Thyroid gland (tissue), 4 donors: ENCODE results near the gene SDHAF4. TPM values are rescaled to one million over a fixed set of nuclear protein-coding genes. Genes with fewer than 3 reads are reported as not detected.
"Not testable (repeated sequence)": the region's sequence is repeated elsewhere in the genome, so short reads cannot be mapped to it uniquely, and the experiment has no call there.

ENCODE experiments used
- DNase-seq, 2 donors: peaks; one replicate each; pipeline ENCODE4 v3.0.0-alpha.2; 2019
- H3K27ac ChIP-seq, 3 donors: fragments of 200-600 bp; sonication (generic); 1 replicate in 2 of 3; 2 replicates in 1 of 3; pipeline ENCODE4 v1.5.1; 2016 to 2019; ENCODE audit warnings: mild to moderate bottlenecking in 1 of 3, moderate library complexity in 1 of 3
- H3K27me3 ChIP-seq: fragments of 200-600 bp; sonication (generic); one replicate; pipeline ENCODE4 v1.5.1; 2019
- H3K36me3 ChIP-seq, 2 donors: fragments of 200-600 bp; sonication (generic); one replicate each; pipeline ENCODE4 v1.5.1; 2016 to 2019
- H3K4me1 ChIP-seq, 2 donors: fragments of 200-600 bp; sonication (generic); one replicate each; pipeline ENCODE4 v1.5.1; 2017 to 2019
- H3K4me3 ChIP-seq, 3 donors: fragments of 200-600 bp; sonication (generic); replicated peaks in 1 of 3; 1 replicate in 2 of 3; 2 replicates in 1 of 3; pipeline ENCODE4 v1.5.1; 2016; ENCODE audit warnings: mild to moderate bottlenecking in 1 of 3
- H3K9me3 ChIP-seq: fragments of 200-600 bp; sonication (generic); one replicate; pipeline ENCODE4 v1.5.1; 2017
- POLR2A ChIP-seq, 2 donors: fragments of 450-650 bp; IDR thresholded peaks; one replicate each; pipeline ENCODE4 v1.6.1; 2017; ENCODE audit warnings: antibody characterized with exemption in 2 of 2, mild to moderate bottlenecking in 2 of 2, moderate library complexity in 1 of 2
- WGBS, 2 donors: methylation state at CpG; one replicate each; pipeline ENCODE4 v1.1.5; 2017; 5-methylcytosine and 5-hydroxymethylcytosine counted together
- intact Hi-C: fragments of 100-400 bp; cut with DNase I; formaldehyde crosslinking; loops from one replicate; pipeline ENCODE4 v1.15.1; 2023
- total RNA-seq, 4 donors: library from RNA; depleted of rRNA; stranded (reverse); fragments of >200 nt; gene quantifications; one replicate each; pipeline ENCODE4 v1.2.3, GENCODE V29; 2016
- TF ChIP-seq, protein P1 (sequence below), 6 experiments: fragments of 200-600 bp in 3 of 6; fragments of 450-650 bp in 3 of 6; sonication (generic) in 3 of 6; IDR thresholded peaks; one replicate each; pipeline ENCODE4 v1.5.1; 2016 to 2019; ENCODE audit warnings: antibody characterized with exemption in 6 of 6, mild to moderate bottlenecking in 2 of 6, inconsistent platforms in 1 of 6, moderate library complexity in 1 of 6

The SDHAF4 gene
- total RNA-seq, 4 donors from 2014 or later, result 4.3 to 19.2 (median 9.9) TPM

DNA sequence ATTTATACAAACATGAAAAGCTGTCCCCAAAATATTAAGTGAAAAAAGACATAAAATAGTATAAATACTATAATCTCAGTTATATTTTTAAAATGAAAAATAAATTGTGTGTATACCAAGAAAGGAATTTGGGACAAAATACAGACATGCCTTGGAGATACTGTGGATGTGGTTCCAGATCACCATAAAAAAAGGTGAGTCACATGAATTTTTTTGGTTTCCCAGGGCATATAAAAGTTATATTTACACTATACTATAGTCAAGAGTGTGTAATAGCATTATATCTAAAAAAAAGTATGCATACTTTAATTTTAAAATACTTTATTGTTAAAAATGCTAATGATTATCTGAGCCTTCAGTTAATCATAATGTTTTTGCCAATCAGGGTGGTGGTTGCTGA is 17.4 kb upstream of the SDHAF4 start:
- Histone ChIP-seq H3K36me3 (peaks cover 0 to 5% of the 10 kb centered on the region in 2 donors), H3K4me1 (no peaks in the 10 kb centered on the region), H3K27ac (no peak overlapping the region), H3K9me3 (no peaks in the 10 kb centered on the region), H3K4me3 (no peak overlapping the region), H3K27me3 (no peaks in the 10 kb centered on the region)
- DNase-seq, result no peak
- intact Hi-C loops, result no loop called here
- no peak for TF ChIP-seq POLR2A (IDR thresholded peaks at IDR 0.05)
- TF ChIP-seq, protein P1, sequence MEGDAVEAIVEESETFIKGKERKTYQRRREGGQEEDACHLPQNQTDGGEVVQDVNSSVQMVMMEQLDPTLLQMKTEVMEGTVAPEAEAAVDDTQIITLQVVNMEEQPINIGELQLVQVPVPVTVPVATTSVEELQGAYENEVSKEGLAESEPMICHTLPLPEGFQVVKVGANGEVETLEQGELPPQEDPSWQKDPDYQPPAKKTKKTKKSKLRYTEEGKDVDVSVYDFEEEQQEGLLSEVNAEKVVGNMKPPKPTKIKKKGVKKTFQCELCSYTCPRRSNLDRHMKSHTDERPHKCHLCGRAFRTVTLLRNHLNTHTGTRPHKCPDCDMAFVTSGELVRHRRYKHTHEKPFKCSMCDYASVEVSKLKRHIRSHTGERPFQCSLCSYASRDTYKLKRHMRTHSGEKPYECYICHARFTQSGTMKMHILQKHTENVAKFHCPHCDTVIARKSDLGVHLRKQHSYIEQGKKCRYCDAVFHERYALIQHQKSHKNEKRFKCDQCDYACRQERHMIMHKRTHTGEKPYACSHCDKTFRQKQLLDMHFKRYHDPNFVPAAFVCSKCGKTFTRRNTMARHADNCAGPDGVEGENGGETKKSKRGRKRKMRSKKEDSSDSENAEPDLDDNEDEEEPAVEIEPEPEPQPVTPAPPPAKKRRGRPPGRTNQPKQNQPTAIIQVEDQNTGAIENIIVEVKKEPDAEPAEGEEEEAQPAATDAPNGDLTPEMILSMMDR (IDR thresholded peaks at IDR 0.05), result no peak

DNA sequence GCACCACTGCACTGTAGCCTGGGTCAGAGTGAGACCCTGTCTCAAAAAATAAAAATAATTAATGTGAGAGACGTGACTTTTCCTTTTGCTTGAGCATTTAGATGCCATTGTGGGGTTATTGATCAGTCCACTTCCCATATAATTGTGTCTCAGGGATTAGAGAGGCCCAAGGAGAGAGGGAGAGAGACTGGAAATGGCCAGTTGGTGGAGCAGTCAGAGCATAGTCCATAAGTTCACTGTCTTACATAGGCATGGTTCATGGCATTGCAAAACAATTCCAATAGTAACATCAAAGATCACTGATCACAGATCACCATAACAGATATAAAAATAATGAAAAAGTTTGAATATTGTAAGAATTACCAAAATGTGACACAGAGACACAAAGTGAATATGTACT is 15.2 kb upstream of the SDHAF4 start:
- H3K4me1 ChIP-seq, result no peaks in the 10 kb centered on the region
- peaks cover 0 to 5% of the 10 kb centered on the region in 2 donors for H3K36me3 ChIP-seq
- H3K27me3 ChIP-seq, result no peaks in the 10 kb centered on the region
- H3K27ac ChIP-seq, result no peak overlapping the region
- H3K4me3 ChIP-seq, result no peak overlapping the region
- intact Hi-C loops, result no loop called here
- H3K9me3 ChIP-seq, result no peaks in the 10 kb centered on the region
- 95 to 97% methylated on average over 1 of the region's 1 CpG for WGBS, 2 donors
- TF ChIP-seq, protein P1 (IDR thresholded peaks at IDR 0.05), result no peak
- TF ChIP-seq POLR2A (IDR thresholded peaks at IDR 0.05), result no peak
- no peak for DNase-seq

DNA sequence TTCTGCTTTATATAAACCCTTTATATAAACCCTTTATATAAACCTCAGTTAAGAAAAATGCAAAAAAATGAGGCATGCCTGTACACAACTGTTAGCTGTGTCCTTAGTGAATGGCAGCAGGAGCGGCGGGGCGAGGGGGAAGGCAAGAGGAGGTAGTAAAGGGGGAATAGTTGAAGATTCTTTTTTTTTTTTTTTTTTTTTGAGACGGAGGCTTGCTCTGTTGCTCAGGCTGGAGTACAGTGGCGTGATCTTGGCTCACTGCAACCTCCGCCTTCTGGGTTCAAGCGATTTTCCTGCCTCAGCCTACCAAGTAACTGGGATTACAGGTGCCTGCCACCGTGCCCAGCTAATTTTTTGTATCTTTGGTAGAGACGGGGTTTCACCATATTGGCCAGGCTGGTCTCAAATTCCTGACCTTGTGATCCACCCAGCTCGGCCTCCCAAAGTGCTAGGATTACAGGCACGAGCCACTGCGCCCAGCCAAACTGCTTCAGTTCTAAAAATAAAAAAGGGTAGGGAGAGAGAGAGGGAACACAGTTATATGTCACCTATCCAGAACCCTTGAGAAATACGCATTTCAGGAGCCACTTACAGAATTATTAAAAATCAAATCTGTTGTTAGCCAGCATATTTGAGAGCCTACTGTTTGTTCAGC is 14.3 kb upstream of the SDHAF4 start:
- H3K27ac ChIP-seq, H3K4me3 ChIP-seq, H3K36me3 ChIP-seq, H3K4me1 ChIP-seq, DNase-seq, H3K27me3 ChIP-seq, H3K9me3 ChIP-seq, intact Hi-C loops: not testable (repeated sequence)
- 90 to 92% methylated on average over 13 of the region's 13 CpGs for WGBS, 2 donors

DNA sequence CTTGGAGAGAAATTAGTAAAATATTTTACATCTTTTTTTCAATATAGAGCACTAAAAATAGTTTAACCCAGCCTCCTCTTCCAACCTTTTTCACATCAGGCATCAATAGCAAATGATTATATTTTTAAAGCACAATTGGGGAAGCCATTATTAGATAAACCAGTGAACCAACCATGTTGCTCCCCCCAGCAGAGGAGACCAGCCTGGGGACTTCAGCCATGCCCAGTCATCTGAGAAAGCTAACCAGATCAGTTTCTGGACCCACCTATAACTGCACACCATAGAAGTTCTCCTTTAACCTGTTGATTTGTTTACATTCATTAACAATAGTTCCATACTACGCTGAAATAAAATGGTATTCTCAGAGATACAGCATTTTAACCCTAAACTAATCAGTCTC is 13.8 kb upstream of the SDHAF4 start:
- WGBS, 2 donors, result 93 to 100% methylated on average over 1 of the region's 1 CpG
- no peak for TF ChIP-seq POLR2A (IDR thresholded peaks at IDR 0.05)
- TF ChIP-seq, protein P1 (IDR thresholded peaks at IDR 0.05), result no peak
- no peaks in the 10 kb centered on the region for H3K9me3 ChIP-seq
- no peak overlapping the region for H3K27ac ChIP-seq
- H3K36me3 ChIP-seq, result peaks cover 0 to 5% of the 10 kb centered on the region in 2 donors
- no peaks in the 10 kb centered on the region for H3K27me3 ChIP-seq
- no peak for DNase-seq
- intact Hi-C loops, result no loop called here
- H3K4me1 ChIP-seq, result no peaks in the 10 kb centered on the region
- no peak overlapping the region for H3K4me3 ChIP-seq

DNA sequence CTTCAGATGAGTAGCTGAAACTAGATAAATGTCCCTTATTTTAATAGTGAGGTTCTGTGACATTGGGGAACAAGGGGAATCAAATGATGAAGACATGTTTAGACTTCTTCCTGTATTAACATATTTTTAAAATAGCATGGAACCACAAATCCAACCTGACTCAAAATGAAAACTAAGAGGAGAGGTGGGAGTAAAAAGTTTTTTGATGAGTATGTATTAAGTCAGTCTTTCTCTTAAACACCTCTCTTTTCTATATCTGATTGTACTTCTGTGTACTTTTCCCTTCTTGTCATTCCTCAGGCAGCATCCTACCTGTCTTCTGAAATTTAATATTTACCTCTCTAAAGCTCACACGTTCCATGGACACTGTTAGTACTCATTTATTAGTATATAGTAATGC is 8.7 kb upstream of the SDHAF4 start:
- Histone ChIP-seq H3K27ac (no peak overlapping the region), H3K9me3 (no peaks in the 10 kb centered on the region), H3K27me3 (no peaks in the 10 kb centered on the region), H3K36me3 (no peaks in the 10 kb centered on the region), H3K4me3 (no peak overlapping the region), H3K4me1 (no peaks in the 10 kb centered on the region)
- no peak for DNase-seq
- WGBS, 2 donors, result 89 to 91% methylated on average over 1 of the region's 1 CpG
- TF ChIP-seq POLR2A (IDR thresholded peaks at IDR 0.05), result no peak
- intact Hi-C loops, result no loop called here

DNA sequence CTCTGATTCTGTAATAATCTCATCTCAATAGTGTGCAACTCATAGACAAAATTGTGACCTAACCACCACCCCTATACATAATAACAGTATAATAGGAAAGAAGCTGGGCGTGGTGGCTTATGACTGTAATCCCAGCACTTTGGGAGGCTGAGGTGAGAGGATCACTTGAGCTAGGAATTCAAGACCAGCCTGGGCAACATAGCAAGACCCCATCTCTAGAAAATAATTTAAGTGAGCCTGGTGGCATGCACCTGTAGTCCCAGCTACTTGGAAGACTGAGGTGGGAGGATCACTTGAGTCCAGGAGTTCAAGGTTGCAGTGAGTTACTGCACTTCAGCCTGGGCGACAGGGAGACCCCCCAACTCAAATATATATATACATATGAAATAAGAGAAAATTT is 4.3 kb upstream of the SDHAF4 start:
- 91 to 96% methylated on average over 2 of the region's 2 CpGs for WGBS, 2 donors

More for the DNA sequence above, 4.3 kb upstream of the SDHAF4 start:
- H3K4me3 ChIP-seq, DNase-seq, H3K27me3 ChIP-seq, H3K9me3 ChIP-seq, H3K27ac ChIP-seq, H3K4me1 ChIP-seq, H3K36me3 ChIP-seq: not testable (repeated sequence)
- intact Hi-C loops, result loop anchor here (10.0 kb wide), 1 partner anchor 112 kb away; no protein-coding TSS in a partner anchor
